OCI-LY3 (cell line): ENCODE results near the gene HCRTR2.

Source experiments
- CTCF ChIP-seq: fragments of 200-600, 300-600 bp; sonication (generic); IDR thresholded peaks from 2 replicates; pipeline ENCODE4 v1.5.1; 2014; ENCODE audit warnings: antibody characterized with exemption, low read length, low read depth
- EZH2phosphoT487 ChIP-seq: fragments of 200-600 bp; shearing (Covaris generic); IDR thresholded peaks from 2 replicates; pipeline ENCODE4 v1.6.1; 2018; ENCODE audit warnings: antibody characterized with exemption, mixed run types, low read depth

- TF ChIP-seq CTCF (no peak), EZH2phosphoT487 (no peak)
Measured at GRCh38 chr6:55131616-55132015, 42.7 kb upstream of the HCRTR2 start.
